IPS-NIHi7 (cell line): ENCODE data around the gene TRIP13.

ENCODE experiments used
- DNase-seq: peaks from one replicate; pipeline ENCODE4 v3.0.0; 2012; ENCODE audit warnings: mixed read lengths; ENCODE audit errors: extremely low spot score

TRIP13 gene

GRCh38 chr5:953535-954449, 61.1 kb downstream of the TRIP13 start:
- no peak for DNase-seq

DNA sequence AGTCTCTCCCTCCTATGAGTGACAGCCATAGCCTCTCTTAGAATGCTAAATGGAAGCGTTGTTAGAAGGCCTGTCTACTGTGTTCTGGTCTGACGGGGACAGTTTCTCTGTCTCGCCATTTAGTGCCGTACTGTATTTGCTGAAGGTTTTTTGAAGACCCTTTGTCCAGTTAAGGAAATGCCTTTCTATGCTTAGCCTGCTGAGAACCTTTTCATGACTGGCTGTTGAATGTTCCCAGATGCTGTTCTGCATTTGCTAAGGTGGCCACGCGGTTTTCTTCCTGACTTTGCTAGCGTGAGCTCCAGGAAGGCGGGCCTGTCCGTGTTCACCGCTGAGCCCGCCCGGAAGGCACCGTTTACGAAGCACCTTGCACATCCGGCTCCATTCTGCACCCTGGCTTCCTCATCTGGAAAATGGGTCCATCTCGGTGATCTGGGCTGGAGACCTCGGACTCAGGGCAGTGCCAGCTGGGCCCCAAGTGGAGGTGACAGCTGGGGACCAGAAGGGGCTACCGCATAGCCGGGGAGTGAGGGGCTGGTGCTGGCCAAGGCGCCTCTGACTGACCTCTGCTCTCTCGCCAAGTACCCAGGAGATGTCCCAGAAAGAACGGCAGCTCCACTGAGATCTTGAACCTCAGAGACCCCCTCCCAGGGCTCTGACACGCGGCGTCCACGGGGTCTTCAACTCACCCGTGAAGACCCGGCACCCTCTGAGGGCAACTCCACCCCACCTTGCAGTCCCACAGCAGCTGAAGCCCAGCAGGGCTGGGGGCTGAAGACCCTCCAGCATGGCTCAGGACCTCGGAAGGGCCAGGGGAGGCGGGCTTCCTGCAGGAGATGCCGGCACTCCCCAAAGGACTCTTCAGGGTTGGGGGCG, 63.4 kb downstream of the TRIP13 start:
- DNase-seq = no peak

GRCh38 chr5:956941-957747, 64.5 kb downstream of the TRIP13 start:
- no peak for DNase-seq

GRCh38 chr5:957748-958485, 65.2 kb downstream of the TRIP13 start:
- DNase-seq = no peak

DNA sequence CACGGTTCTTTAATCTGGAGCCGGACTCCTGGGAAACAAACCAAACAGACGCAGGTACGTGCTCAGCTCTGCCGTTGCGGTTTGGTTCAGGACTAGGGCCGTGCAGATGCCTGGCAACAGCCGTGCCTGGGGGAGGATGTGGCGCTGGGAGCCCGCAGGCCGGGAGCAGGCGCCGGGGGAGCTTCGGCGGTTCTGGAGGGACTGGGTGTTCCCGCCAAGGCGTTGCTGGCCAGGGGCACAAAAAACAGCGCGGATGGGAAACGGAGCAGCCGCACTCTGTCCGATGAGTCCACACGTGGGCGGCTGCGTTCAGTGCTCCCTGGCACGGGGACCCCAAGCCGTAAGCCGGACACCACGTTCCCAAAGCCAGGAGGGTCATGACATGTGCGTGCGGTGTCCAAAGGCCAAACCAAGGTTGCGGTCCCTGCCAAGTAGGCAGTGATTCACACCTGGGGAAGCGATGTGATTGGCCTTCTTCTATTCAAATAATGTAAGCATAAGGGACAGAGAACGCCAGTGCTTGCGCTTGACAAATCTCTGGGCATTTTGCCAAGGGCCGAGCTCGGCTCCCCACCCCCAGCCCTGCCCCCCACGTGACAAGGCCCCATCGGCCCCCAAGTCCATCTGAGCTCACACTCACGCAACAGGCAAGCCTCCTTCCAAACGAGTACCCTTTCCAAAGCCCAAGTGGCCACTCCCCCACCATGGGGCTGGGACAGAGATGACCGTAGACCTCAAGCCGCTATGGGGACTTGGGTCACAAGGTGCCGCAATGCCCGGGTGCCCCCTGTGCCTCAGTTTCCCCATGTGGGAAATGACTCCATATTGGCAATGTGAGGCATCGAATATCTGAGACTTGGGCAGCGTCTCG, 66.3 kb downstream of the TRIP13 start:
- no peak for DNase-seq

DNA sequence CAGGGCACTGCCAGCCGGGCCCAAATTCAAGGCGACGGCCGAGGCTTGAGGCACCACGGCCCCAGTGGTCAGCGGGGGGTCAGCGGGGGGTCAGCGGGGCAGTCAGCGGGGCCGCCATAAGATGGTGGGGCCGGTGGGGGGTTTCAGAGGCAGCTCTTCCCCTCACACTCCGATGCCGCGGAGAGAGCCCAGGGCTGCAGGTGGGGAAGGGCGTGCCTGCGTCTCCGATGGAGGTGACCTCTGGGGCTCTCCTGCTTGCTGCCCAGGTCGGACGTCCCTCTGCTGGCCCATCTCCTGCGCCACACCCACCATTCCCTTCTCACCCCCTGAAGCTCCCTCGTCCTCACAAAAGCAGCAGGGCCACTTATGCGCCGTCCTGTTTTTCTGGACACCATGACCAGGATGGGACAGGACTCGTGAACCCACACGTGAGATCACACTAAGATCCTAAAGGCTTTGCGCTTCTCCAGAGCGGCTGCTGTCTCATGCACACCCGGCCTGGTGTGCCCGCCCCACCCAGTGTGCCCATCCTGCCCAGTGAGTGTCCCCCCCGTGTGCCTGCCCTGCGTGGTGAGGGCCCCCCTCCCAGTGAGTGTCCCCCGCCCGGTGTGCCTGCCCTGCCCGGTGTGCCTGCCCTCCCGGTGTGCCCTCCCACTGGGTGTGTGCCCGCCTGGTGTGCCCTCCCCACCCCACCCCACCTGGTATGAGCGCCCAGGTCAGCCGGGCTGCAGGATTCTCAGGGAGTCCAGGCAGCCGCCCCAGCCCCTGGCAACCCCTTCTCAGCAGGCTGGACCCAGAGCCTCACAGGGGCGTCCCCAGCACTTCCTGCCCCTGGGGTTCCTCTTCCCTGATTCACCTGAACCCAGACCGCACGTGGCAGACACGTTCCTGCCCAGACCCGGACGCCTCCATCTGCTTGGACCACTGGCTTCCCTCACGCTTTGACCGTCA, 67.2 kb downstream of the TRIP13 start:
- DNase-seq = no peak

DNA sequence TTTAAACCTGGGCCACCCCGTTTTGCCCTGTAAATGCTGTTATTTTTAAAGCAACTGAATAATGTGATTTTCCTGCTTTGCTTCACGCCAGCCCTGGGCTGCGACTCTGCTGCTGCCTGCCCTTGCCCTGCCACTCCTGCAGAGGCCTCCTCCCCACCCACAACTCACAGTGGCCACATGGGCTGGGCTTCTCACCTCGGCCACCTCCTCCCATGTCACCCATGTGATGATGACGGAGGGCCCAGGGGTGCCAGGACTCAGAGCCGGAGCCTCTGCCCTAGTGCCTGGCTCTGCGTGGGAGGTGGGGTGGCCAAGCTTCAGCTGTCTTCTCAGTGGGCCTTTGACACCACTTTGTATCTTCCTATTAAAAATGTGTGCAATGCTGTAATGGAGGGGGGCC, 67.9 kb downstream of the TRIP13 start:
- DNase-seq = no peak

DNA sequence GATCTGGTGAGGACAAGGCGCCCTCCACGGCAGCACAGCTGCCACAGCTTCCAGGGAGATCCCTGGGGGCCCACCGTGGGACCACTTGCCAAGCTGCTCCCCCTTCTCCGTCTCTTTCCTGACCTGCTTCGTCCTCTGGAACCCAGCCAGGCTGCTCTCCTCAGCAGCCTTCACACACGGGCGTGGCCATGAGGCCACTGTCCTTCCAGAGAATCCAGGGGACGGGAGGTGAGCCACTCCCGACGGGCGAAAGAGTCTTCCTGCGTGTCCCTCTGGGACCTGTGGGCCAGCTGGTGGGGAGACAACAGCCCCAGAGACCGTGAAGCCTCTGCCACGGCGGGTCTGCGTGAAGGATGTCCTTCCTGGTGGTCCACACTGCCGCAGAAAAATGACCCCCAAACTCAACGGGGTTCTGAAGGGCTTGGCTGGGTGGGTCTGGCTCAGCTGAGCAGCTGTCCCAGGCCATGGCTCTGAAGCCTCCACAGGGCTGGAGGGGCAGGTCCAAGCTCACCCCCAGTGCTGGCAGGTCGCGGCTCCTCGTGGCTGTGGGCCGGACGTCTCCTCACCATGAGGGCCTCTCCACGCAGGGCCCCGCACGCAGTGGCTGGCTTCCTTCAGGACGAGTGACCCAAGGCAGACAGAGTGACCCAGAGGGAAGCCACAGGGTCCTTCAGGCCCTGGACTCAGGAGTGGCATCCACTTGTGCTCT, 68.5 kb downstream of the TRIP13 start:
- no peak for DNase-seq

GRCh38 chr5:961711-962240, 69.1 kb downstream of the TRIP13 start:
- no peak for DNase-seq

- DNase-seq = no peak
Measured at GRCh38 chr5:962386-962785, 69.7 kb downstream of the TRIP13 start.

- no peak for DNase-seq
Measured at GRCh38 chr5:962801-963200, 70.1 kb downstream of the TRIP13 start.

GRCh38 chr5:963310-963672, 70.6 kb downstream of the TRIP13 start:
- DNase-seq = no peak

DNA sequence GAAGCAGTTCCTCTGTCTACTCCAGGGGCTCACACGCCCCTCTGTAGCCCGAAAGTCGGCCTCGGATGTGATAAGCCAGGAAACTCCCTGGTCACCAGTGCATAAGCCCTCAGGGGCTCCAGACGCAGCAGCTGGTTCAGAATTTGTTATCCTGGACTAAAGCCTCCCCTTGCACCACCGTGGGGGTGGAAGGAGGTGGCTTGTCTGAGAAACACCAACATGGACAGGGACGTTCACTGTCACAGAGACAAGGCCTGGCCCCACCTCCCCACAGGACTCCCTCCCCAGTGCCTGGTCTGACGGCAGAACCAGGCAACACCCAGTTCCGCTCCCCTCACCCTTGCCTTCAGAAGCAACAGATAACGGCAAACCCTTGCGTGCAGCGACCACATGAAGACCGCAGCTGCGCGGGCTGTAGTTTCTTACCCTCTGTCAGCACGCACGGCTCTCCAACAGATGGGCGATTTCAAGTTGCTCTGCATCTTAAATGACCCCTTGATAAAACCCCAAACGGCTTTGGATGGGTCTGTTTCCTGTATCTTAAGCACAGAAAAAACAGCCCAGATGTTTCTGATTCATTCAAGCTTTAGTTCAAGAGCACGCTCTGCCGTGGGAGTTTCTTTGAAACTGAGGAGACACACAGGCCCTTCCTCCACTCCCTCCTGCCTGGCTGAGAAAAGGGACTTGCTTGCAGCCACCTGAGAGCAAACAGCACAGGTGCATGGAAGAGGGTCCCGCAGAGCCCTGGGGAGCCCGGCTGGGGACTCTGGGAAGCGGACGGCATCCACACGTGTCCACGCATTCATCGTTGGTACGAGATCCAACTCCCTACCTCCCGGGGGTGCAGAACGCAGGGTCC, 71.2 kb downstream of the TRIP13 start:
- DNase-seq = no peak

- DNase-seq = no peak
Measured at GRCh38 chr5:964821-965220, 72.1 kb downstream of the TRIP13 start.

GRCh38 chr5:965604-966344, 73.1 kb downstream of the TRIP13 start:
- no peak for DNase-seq

GRCh38 chr5:966345-966710, 73.6 kb downstream of the TRIP13 start:
- no peak for DNase-seq

DNA sequence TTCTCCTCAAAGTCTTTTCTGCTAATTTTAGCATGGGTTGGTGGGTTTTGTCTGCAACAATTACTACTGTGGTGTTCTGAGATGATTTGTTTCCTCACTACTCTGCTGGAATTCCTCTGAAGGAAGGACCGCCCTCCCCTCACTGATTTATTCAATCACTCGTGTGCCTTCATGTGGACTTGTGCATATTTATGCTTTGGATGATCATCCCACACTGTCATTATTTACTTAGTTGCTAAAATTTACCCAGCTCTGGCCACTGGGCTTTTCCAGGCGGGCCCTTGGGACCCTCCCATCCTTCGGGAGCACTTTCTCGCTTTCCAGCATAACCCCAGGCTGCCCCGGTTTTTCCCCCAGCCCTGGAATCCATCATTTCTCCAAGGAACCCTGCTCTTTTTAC, 74.3 kb downstream of the TRIP13 start:
- no peak for DNase-seq
